GM04504 (cell line): ENCODE data around the gene PHLDA2.

Experiments used
- DNase-seq: peaks from one replicate; pipeline ENCODE4 v3.0.0-alpha.2; 2012; ENCODE audit warnings: low read depth

The PHLDA2 gene

GRCh38 chr11:2897048-2897447 lies 32.2 kb downstream of the PHLDA2 start:
- no peak for DNase-seq

- DNase-seq: no peak
These were observed 33.2 kb downstream of the PHLDA2 start for GRCh38 chr11:2896047-2896446.

- DNase-seq: no peak
These were observed 35.3 kb downstream of the PHLDA2 start for GRCh38 chr11:2893935-2894334.

- no peak for DNase-seq
These were observed 36.2 kb downstream of the PHLDA2 start for GRCh38 chr11:2892967-2893528.

GRCh38 chr11:2892215-2892966 lies 36.8 kb downstream of the PHLDA2 start:
- no peak for DNase-seq

- DNase-seq: no peak
These were observed 37.6 kb downstream of the PHLDA2 start for GRCh38 chr11:2891326-2892214.

- DNase-seq: no peak
These were observed 38.5 kb downstream of the PHLDA2 start for GRCh38 chr11:2890466-2891294.

GRCh38 chr11:2889362-2890273 lies 39.6 kb downstream of the PHLDA2 start:
- no peak for DNase-seq

GRCh38 chr11:2888266-2888968 lies 40.8 kb downstream of the PHLDA2 start:
- DNase-seq: no peak

GRCh38 chr11:2887515-2888195 lies 41.6 kb downstream of the PHLDA2 start:
- no peak for DNase-seq

GRCh38 chr11:2886936-2887335 lies 42.3 kb downstream of the PHLDA2 start:
- no peak for DNase-seq

GRCh38 chr11:2886191-2886894 lies 42.9 kb downstream of the PHLDA2 start:
- DNase-seq: no peak

GRCh38 chr11:2885678-2886081 lies 43.5 kb downstream of the PHLDA2 start, which contains the start of gene CDKN1C:
Gene CDKN1C, minus strand, starts transcription at chr11:2885775. Its CDS starts 319 bp downstream, at chr11:2885456.
- no peak for DNase-seq

GRCh38 chr11:2885017-2885677 lies 44.1 kb downstream of the PHLDA2 start:
- DNase-seq: no peak

- no peak for DNase-seq
These were observed 45.0 kb downstream of the PHLDA2 start for GRCh38 chr11:2883979-2884815.

- no peak for DNase-seq
These were observed 45.6 kb downstream of the PHLDA2 start for GRCh38 chr11:2883640-2883978.

- no peak for DNase-seq
These were observed 46.7 kb downstream of the PHLDA2 start for GRCh38 chr11:2882396-2883110.
